ENCODE data around the gene DPH7.

DNA sequence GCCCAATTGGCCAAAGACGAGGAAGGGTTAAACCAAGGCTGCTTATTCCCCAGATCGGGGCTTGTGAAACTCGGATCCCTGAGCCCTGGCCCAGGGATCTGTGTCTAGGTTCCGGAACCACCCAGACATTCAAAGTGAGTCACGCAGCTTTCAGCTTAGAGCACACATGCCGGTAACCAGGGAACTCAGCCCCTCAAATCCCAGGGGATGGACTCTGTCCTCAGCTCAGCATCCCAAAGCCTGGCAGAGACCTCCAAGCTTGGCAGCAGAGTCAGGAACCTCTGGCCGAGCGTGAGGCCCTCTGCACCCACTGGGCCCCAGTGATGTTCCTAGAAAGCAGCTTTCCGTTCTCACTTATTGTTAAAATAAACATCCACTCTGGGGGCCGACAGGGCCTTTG, 33.6 kb downstream of the DPH7 start:
- TF ChIP-seq POLR2A (IDR thresholded peaks at IDR 0.05; ENCODE audit: borderline replicate concordance, extremely low read depth, insufficient read depth, insufficient read length) = no peak
- TF ChIP-seq CTCF (IDR thresholded peaks at IDR 0.05 in 2 of 3, conservative IDR thresholded peaks at IDR 0.05 in 1 of 3; ENCODE audit: borderline replicate concordance in 1 of 3, insufficient read depth in 1 of 3, low read depth in 2 of 3, low read length in 2 of 3) = no peak
- TF ChIP-seq, protein P1, sequence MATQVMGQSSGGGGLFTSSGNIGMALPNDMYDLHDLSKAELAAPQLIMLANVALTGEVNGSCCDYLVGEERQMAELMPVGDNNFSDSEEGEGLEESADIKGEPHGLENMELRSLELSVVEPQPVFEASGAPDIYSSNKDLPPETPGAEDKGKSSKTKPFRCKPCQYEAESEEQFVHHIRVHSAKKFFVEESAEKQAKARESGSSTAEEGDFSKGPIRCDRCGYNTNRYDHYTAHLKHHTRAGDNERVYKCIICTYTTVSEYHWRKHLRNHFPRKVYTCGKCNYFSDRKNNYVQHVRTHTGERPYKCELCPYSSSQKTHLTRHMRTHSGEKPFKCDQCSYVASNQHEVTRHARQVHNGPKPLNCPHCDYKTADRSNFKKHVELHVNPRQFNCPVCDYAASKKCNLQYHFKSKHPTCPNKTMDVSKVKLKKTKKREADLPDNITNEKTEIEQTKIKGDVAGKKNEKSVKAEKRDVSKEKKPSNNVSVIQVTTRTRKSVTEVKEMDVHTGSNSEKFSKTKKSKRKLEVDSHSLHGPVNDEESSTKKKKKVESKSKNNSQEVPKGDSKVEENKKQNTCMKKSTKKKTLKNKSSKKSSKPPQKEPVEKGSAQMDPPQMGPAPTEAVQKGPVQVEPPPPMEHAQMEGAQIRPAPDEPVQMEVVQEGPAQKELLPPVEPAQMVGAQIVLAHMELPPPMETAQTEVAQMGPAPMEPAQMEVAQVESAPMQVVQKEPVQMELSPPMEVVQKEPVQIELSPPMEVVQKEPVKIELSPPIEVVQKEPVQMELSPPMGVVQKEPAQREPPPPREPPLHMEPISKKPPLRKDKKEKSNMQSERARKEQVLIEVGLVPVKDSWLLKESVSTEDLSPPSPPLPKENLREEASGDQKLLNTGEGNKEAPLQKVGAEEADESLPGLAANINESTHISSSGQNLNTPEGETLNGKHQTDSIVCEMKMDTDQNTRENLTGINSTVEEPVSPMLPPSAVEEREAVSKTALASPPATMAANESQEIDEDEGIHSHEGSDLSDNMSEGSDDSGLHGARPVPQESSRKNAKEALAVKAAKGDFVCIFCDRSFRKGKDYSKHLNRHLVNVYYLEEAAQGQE (IDR thresholded peaks at IDR 0.05; ENCODE audit: low read depth) = no peak
- TF ChIP-seq YY1 (IDR thresholded peaks at IDR 0.05; ENCODE audit: extremely low read depth, insufficient replicate concordance, low read depth, low read length) = no peak
- no peak for TF ChIP-seq TCF7L2 (IDR thresholded peaks at IDR 0.05; ENCODE audit: borderline replicate concordance, extremely low read depth, insufficient read depth, insufficient read length)
- TF ChIP-seq POLR2AphosphoS5 (IDR thresholded peaks at IDR 0.05; ENCODE audit: low read depth, low read length) = no peak
- no peak for TF ChIP-seq SP1 (IDR thresholded peaks at IDR 0.05; ENCODE audit: low read depth)
- TF ChIP-seq CEBPB (IDR thresholded peaks at IDR 0.05; ENCODE audit: low read depth) = no peak
- no peak for TF ChIP-seq ZNF274 (IDR thresholded peaks at IDR 0.05; ENCODE audit: low read depth, low read length)
- TF ChIP-seq EGR1 (IDR thresholded peaks at IDR 0.05; ENCODE audit: low read depth) = no peak
- TF ChIP-seq ZBTB33 (IDR thresholded peaks at IDR 0.05; ENCODE audit: extremely low read depth, insufficient replicate concordance, low read length) = no peak
- TF ChIP-seq EZH2 (IDR thresholded peaks at IDR 0.05) = no peak

All from HCT116 (cell line).